ENCODE measurements around the gene SLC7A5.

The SLC7A5 gene

DNA sequence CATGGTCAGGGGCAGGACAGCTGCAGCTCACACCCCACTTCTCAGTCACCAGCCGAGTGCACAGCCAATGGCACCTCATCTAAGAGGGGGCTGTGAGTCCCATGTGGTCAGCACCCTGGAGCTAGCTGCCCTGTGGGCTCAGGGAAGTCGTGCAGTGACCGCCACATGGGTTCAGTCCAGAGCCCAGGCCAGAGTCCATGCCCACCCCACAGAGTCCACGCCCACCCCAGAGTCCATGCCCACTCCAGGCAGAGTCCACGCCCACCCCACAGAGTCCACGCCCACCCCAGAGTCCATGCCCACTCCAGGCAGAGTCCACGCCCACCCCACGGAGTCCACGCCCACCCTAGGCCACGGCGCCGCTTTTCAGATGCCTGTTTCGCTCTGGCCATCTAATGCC lies 24.1 kb downstream of the SLC7A5 start:
- no peak for DNase-seq

DNA sequence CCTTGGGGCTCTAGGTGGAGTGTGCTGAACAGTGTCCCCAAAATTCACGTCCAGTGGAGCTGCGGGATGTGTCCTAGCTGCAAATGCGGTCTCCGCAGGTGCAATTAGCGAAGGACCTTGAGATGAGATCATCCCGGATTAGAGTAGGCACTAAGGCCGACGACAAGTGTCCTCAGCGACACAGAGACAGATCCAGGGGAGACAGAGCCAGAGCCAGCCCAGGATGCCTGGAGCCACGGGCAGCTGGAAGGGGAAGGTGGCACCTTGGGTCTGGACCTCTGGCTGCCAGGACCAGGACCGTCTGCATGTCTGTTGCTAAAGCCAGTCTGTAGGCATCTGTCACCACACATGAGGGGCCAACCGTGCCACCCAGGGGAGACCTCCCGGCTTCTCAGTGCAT lies 24.5 kb downstream of the SLC7A5 start:
- no peak for DNase-seq

DNA sequence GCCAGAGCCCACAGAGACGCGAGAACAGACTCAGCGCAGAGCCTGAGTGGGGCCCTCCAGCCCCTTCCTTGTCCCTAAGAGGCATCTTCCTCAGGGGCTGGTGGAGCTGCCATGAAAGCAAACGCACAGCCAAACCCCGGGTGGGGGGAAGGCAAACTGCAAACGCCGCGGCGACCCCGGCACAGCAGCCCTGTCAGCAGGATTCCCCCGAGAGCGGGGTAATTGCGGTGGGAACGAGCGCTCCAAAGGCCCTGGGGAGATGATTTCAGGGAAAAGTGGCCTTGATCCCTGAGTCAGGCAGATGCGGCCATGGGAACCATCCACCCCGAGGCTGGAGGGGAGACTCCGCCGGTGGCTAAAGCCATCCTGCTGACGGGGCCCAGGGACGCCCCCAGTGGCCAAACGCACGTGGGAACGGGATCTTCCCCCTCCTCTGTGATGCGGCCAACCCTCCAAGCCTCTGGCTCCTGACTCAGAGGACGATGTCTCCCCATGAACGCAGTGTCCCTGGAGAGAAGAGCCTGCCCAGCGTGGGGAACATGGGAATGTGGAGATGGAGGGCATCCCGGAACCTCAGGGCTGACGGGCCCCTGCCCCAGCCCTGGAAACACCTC lies 25.1 kb downstream of the SLC7A5 start:
- no peak for DNase-seq

DNA sequence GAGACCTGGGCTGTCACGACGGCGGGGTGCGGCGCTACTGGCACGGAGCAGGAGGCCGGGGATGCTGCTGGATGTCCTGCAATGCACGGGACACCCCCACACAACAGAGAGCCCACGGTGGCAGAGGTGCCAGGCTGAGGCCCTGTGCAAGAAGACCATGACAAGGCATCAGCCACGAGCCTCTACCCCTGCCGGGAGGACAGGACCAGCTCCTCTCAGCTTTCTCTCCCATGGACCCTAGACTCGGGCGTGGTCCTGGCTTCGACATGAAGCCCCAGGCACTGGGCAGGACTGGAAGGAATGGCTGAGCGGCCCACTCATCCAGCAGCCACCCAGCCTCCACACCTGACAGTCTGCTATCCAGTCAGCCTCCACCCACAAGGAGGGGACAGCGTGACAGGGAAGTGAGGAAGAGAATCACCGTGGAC lies 25.6 kb downstream of the SLC7A5 start:
- DNase-seq, result no peak

DNA sequence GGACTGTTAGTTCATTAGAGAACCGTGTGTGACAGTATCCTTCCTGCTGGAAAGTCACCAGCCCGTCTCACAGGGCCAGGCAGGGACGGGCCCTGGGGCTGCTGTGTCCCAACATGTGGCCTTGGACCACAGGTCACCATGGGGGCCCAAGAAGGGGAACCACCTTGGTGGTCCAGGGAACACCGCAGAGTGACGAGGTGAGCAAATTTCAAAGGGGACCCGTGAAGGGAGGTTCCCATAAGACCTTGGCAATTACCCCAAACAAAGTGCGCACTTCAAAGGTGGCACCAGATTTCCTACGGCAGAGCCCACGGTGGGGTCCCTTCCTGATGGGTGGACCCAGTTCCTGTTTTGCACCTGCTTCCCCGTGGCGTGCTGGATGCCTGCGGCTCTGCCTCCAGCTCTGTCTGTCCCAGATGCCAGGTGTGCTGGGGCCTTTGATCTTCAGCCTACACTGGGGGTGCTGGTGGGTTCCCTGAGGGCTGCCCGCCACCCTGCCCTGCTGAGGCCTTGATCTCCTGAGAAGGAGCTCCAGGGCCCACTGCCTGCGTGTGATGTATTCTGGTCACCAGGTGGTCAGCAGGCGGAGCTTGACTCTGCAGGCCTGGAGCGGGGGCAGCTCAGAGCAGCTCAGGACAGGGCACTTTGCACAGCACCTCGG lies 27.0 kb downstream of the SLC7A5 start:
- DNase-seq, result no peak

DNA sequence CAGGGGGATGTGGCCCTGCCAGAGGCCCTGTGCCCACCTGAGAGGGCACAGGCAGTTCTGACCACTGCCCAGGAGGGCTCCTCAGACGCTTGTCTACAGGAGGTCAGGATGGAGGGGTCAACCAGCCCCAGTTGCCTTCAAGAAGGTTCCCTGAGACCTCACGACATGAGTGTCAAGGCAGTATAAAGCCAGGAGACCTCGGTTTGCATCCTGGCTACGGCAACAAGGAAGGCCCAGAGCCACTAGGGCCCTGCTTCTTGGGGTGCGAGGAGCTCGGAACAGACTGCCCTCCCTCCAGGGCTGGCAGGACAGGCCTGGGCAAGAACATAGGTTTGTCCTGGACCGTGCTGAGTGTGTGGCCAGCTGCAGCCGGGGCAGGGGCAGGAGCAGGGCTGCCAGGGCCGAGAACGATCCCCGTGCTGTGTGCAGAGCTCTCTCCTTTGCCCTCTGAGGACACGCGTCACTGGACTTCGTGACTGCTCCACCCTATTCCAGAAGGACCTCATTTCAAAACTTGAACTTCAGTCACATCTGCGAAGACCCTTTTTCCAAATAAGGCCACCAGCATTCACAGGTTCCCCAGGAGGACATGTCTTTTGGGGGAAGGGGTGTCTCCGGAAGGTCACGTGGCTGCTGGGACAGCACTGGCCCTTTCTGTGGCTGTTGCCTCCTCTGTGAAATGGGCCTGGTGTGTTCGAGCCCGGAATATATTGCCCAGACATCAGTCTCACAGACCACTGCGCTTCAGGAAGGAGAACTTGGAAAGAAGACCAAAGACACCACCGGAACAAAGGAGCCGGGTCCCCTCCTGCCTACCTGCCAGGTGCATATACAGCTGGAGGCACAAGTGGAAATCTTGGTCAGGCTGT lies 27.7 kb downstream of the SLC7A5 start:
- no peak for DNase-seq

DNA sequence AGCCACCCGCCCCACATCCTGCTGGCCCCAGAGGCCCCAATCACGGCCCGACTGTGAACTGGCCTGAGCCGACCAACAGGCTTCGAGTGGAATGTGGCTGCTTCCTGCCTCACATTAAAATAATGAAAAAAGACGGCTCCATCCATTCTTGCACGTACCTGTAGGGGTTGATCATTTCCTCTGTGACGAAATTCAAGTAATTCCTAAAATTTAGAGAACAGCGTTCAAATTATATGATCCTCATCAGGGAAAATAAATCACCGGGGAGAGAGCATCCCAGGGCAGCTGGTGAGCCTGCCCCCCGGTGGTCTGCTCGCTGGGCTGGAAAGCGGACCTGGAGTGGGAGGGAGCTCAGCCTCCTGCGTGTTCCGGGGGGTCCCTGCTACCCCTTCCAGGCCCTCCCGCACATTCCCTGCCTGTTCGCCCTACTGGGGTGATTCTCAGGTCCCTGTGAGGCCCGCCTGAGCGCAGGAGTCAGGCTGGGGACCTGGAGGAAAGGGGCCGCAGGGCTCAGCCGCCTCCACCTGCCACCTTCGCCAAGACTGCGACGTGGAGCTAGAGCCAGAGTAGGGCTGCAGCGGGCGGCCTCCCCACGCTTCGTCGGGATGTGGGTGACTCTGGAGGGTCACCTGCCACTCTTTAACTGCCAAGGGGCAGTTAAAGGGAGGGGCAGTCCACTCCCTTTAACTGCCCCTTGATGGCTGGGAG lies 28.9 kb downstream of the SLC7A5 start:
- DNase-seq, result no peak

DNA sequence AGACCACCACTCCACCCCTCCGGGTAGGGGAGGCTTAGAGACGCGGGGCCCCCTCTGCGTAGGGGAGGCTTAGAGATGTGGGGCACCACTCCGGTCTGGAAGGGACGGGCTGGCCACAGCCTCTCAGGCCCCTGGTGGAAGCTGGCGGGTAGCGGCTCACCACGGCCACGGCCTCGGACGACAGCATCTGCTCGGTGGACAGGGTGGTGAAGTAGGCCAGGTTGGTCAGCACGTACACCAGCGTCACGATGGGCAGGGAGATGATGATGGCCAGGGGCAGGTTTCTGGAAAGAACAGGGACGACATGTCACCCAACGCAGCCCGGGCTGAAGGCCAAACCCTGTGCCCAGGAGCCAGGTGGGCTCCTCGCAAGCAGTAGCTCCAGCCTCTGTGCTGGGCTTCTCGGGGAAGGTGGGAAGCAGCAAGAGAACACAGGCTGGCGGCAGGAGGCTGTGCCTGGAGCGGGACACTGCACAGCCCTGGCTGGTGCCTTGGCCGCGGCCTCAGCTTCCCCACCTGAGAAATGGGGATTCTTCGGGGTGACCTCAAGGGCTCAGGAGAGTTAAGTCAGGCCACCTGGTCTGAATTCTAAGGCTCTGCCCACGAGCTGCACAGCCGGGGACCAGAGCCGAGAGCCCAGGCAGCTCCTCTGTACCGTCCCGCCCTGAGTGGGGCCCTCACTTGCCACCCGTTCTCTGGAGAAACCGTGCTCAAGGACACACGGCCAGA lies 29.6 kb downstream of the SLC7A5 start:
- no peak for DNase-seq

DNA sequence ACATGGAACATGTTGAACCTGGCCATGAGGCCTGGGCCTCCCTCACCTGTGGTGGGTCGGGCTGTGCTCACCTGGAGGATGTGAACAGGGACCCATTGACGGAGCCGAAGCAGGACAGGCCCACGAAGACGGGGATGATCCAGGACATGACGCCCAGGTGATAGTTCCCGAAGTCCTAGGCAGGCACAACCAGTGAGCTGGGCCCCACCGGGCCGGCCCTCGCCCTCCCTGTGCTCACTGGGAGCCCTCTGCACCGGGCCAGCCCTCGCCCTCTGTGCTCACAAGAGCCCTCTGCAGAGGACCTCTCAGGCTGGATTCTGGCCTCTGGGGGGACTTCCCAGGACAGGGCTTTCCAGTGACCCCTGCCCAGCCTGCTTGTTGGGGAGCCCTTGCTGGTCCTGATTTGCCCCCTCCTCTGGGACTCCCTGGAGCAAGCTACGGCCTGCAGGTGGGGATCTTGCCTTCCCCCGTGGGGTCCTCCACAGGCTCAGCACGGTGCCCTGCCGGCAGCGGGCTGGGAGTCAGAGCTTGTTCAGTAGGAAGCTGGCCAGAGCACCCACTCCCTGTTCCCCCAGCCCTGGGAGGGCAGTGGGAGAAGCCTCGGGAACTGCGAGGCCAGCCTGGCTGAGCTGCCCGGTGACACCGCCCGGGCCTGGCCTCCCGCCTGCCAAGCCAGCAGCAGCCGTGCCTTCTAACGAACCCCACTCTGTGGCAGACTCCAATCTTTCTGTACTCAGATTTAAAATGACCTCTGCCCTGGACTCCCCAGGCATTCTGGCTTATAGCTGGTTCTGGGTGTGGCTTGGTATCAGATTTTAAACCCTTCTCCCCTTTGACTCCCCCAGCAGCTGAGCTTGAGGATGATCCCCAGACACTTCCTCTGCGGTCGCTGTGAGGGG lies 30.4 kb downstream of the SLC7A5 start:
- no peak for DNase-seq

DNA sequence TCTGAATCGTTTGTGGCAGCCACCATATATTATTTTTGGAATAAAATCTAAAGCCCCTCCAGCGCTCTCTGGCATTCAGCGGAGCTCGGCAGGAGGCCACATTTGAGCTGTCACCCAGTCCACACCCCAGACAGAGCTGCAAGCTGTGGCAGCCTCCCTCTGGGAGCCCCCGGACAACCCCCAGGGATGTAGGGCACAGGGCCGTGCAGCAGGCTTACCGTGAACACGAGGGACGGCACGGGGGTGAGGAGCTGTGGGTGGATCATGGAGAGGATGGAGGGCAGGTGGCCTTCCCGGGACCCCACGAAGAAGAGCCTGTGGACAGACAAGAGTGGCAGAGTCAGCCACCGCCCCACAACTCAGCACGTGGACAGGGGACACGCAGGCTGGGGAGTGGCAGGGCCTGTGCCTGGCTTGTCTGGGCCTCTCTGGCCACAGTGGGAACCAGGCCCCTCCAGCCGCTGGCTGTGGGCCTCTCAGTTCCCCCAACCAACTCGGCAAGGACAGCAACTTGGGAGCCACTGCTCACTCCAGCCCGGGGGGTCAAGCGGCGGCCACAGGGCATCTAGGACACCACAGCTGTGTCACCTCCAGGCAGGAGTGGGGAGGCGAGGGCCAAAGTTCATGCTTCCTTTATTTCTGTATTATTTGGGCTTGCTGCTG lies 31.5 kb downstream of the SLC7A5 start:
- no peak for DNase-seq

DNA sequence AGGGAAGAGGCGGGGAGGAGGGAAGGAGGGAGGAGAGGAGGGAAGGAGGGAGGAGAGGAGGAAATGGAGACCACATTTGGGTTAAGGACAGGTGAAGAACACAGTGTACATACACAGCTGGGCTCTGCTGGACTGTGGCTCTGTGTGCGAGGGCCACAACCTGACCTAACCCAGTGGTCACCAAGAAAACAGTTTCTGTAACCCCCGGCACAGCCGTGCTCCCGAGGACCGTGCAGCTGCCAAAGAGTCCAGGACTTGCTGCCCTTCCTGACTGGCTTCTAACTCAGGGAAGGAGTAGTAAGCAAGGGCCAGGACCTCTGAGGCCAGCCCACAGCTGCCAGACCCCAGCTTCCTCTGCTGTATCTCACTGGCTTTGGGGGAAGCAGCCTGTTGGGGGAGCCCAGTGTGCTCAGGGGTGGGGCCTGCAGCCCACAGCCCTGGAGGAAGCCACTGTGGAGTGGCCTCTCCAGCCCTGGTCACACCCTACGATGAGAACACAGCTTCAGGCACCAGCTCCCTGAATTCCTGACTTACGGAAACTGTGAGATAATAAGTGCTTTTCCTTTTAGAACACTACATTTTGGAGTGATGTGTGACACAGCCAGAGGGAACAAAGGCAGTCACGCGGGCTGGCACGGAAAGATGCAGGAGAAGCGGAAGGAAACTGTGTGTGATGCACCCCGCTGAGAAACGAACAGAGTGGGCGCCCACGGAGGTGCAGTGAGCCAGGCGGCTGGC lies 32.3 kb downstream of the SLC7A5 start:
- no peak for DNase-seq

DNA sequence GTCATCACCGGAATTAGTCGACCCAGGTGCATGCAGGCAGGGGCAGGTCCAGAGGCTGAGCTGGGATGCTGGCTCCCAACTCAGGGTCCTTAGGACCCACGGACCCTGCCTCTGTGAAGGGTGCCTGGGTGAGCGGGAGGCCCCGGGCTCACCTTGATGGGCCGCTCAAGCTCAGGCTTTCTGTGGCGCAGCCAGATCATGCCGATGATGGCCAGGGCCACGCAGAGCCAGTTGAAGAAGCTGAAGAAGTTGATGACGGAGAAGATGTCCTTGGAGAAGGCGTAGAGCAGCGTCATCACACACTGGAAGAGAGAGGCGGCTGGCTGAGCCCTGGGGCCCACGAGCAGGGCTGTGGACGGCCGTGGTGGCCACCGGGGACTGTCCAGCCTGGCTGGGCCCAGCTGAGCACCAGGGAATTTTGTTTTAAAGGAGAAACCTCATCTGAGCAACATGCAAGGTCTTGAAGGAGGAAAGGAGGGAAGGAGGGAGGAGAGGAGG lies 32.9 kb downstream of the SLC7A5 start:
- DNase-seq, result no peak

DNA sequence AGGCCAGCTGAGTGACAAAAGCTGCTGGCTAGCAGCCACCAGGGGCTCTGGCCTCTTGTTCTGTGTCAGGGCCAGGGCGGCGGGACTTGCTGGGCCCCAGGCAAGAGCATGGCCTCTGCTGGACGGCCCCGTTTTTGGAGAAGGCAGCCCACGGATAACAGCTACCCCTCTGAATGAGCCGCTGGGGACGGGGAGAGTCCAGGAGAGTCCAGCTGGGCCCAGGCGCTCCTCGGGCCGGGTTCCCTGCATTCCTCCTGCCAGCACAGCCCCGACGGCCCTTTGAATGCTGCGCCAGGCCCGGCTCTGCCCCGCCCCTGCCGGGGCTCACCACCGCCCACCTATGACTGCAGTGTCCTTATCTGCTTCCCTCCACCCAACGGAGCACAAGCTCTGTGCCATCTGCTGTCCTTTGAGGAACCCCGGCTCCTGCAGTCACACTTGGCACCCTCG lies 33.4 kb downstream of the SLC7A5 start:
- DNase-seq, result no peak

DNA sequence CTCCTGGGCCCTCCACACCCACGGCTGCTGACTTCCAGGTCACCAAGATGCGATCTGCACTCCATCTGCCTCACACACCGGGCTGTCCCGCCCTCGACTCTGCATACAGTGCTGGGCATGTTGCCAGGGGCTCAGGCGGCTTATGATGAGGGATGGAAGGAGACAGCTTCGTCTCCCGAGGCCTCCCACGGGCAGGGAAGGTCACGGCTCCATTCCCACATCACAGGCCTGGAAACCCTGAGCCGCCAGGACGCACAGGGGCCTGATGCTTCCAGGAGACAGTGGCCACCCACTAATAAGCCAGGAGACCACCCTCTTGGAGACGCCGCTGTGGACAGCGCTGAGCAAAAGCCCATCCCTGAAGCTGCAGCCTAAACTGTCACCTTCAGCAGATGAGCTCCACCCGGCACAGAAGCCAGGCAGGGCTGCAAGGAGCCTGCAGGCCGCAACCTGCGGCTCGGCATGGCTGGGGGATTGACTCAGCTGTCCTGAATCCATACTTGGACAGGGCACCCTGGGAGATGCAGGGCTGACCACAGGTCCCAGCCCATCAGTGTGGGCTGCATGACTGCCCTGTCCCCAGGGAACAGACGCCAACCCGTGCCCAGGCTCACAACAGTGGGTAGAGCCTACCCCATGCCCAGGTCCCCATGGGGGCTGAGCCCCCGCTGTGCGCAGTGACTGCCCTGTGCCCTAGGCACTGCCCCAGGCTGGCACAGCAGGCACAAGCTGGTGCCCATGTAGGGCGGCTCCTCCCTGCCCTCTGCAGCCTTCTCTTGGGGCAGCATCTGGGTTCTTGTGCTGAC lies 34.4 kb downstream of the SLC7A5 start:
- no peak for DNase-seq

DNA sequence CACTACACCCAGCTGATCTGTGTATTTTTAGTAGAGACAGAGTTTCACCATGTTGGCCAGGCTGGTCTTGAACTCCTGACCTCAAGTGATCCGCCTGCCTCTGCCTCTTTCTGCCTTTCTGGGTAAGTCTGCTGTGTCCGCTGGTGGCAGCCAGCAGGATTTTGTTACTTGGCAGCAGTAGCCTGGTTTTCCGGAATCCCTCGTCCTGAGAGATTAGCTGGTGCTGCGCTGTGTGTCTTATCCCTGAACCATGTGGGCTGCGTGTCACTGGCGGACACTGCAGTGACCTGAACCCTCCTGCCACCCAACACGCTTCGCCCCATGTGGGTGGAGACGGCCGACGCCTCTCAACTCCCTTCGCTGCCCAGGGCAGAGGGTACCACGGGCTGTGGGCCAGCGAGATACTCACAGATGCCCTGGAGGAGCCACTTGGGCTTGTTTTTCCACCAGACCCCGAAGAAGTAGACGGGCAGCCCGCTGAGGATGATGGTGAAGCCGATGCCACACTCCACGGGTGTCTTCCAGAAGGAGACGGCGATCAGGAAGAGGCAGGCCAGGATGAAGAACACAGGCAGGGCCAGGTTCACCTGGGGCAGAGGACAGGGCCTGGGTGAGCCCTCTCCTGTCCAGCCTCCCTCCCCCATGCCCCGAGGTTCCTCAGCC lies 35.2 kb downstream of the SLC7A5 start:
- no peak for DNase-seq

DNA sequence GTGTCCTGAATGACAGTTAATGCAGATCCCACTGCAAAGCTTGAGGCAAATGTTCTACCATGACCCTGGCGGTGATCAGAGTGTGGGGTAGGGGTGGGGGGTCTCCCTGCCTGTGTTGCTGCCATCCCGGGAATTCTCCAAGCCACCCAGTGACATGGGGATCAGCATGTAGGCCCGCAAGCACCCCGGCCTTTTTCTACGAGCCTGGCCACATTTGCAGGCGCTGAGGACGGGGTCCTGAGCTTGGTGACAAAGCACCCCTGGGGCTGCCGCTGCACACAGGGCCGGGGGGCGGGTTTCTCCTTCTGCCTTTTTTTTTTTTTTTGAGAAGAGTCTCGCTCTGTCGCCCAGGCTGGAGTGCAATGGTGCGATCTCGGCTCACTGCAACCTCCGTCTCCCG lies 35.8 kb downstream of the SLC7A5 start:
- no peak for DNase-seq

DNA sequence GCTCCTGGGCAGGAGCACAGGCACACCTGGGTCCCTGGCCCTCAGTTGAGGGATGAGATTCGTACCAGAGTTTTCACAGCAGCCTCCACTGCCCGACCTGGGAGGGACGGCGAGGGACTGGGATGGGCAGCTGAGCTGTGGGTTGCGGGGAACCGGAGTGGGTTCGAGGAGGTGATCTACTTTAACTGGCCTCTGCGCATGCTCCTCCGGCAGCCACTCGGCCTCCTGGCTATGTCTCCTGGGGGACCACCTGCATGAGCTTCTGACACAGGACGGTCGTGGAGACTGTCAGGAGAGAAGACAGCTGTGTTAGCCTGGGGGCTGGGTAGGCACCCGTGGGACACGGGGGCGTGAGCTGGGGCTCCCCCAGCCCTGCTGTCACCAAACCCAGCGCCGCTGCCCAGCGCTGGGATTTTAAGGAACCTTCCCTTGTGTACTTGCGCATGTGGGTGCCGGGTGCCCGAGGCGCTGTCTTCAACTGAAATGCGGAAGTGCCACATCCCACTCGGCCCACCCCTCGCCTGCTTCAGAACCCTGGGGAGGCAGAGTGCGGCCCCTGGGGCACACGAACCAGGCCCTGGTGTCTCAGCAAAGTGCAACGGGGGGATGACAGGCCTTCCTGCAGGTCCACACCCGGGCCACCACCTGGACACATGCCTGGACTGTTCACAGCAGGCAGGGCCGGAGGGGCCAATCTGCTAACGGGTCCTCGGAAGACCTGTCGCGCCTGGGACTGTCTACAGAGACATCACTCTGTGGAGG lies 36.4 kb downstream of the SLC7A5 start:
- DNase-seq, result peak in 1 of 2 donors; percentile 39

DNA sequence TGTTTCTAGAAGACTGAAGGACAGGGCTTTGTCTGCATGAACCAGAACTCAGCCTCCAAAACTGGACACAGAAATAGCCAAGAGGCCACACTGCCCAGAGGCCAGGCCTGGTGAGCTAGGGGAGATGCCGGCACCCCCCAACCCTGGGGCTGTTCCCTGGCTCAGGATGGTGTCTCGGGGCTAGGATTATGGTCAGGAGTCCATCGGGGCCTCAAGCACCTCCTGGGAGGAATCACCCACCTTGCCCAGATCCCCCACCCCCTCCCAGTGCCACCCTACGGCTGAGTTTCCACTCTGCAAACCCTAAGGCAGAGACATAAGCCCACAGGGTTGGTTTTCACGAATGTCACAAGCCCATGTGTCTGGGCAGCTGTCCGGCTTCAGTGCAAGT lies 37.2 kb downstream of the SLC7A5 start:
- DNase-seq, result no peak

Data from CD4-positive, alpha-beta T cell treated with Interferon alpha-2 for 1 hour (primary cell).